ENCODE data around the gene ST6GALNAC2.
A peak's percentile ranks its signal among the peaks of the same experiment; 100 is the strongest.
"Not testable (repeated sequence)": the region's sequence is repeated elsewhere in the genome, so short reads cannot be mapped to it uniquely, and the experiment has no call there.

ST6GALNAC2 gene

GRCh38 chr17:76570457-76570856, 15.2 kb downstream of the ST6GALNAC2 start:
- no peak for DNase-seq

- DNase-seq: no peak
Measured at GRCh38 chr17:76569607-76570279, 15.9 kb downstream of the ST6GALNAC2 start.

GRCh38 chr17:76568811-76569221, 16.8 kb downstream of the ST6GALNAC2 start:
- DNase-seq: no peak

GRCh38 chr17:76567634-76568432, 17.8 kb downstream of the ST6GALNAC2 start:
- no peak for DNase-seq

- DNase-seq: no peak
Measured at GRCh38 chr17:76566988-76567431, 18.6 kb downstream of the ST6GALNAC2 start.

- DNase-seq: no peak
Measured at GRCh38 chr17:76566613-76566943, 19.1 kb downstream of the ST6GALNAC2 start.

GRCh38 chr17:76565728-76566612, 19.7 kb downstream of the ST6GALNAC2 start:
- no peak for DNase-seq

GRCh38 chr17:76564991-76565727, 20.5 kb downstream of the ST6GALNAC2 start:
- DNase-seq: peak; percentile 76

GRCh38 chr17:76563359-76563758, 22.3 kb downstream of the ST6GALNAC2 start:
- DNase-seq: not testable (repeated sequence)

- no peak for DNase-seq
Measured at GRCh38 chr17:76562734-76563148, 22.9 kb downstream of the ST6GALNAC2 start.

GRCh38 chr17:76561799-76562268, 23.8 kb downstream of the ST6GALNAC2 start:
- DNase-seq: no peak

GRCh38 chr17:76561332-76561731, 24.3 kb downstream of the ST6GALNAC2 start:
- DNase-seq: no peak

GRCh38 chr17:76560877-76561221, 24.8 kb downstream of the ST6GALNAC2 start:
- no peak for DNase-seq

- no peak for DNase-seq
Measured at GRCh38 chr17:76560036-76560876, 25.4 kb downstream of the ST6GALNAC2 start.

GRCh38 chr17:76559460-76559859, 26.2 kb downstream of the ST6GALNAC2 start:
- DNase-seq: not testable (repeated sequence)

GRCh38 chr17:76558198-76559095, 27.2 kb downstream of the ST6GALNAC2 start:
- DNase-seq: no peak

- DNase-seq: peak; percentile 97
Measured at GRCh38 chr17:76557368-76558197, 28.1 kb downstream of the ST6GALNAC2 start.

- peak; percentile 79 for DNase-seq
Measured at GRCh38 chr17:76556765-76557367, 28.8 kb downstream of the ST6GALNAC2 start.

- DNase-seq: no peak
Measured at GRCh38 chr17:76554131-76554530, 31.5 kb downstream of the ST6GALNAC2 start.
